ENCODE data around the gene SLFNL1.
A peak's percentile ranks its signal among the peaks of the same experiment; 100 is the strongest.

SLFNL1 gene

GRCh38 chr1:40981691-40982448, 39.7 kb downstream of the SLFNL1 start:
- peaks cover 23% of the 10 kb centered on the region for H3K79me1 ChIP-seq (ENCODE audit: low read length)
- H3K18ac ChIP-seq (ENCODE audit: low read length): no peak overlapping the region
- H3K4ac ChIP-seq (ENCODE audit: low read depth, low read length): no peak overlapping the region
- H3K23ac ChIP-seq (ENCODE audit: low read length): no peak overlapping the region
- H3K4me1 ChIP-seq (ENCODE audit: control insufficient read depth, low read depth, low read length): peaks cover 10% of the 10 kb centered on the region
- no peak overlapping the region for H4K8ac ChIP-seq (ENCODE audit: low read depth, low read length)
- no peak overlapping the region for H4K5ac ChIP-seq (ENCODE audit: low read length)
- H2BK15ac ChIP-seq (replicated peaks; ENCODE audit: low read depth): no peak overlapping the region
- no peak overlapping the region for H2BK5ac ChIP-seq (ENCODE audit: low read length)
- H3K4me3 ChIP-seq (ENCODE audit: low read length): no peak overlapping the region
- peaks cover 43% of the 10 kb centered on the region for H3K79me2 ChIP-seq (ENCODE audit: control insufficient read depth, insufficient read depth, low read length)
- no peak overlapping the region for H2AK5ac ChIP-seq (ENCODE audit: low read length)
- peak overlapping the region; percentile 74 for H3K56ac ChIP-seq (ENCODE audit: low read length)
- no CpG with 5 or more reads among the region's 14 CpGs for whole genome bisulfite sequencing (ENCODE audit: extremely low coverage, insufficient coverage, low lambda C conversion rate)
- DNase-seq: no peak
- H3K36me3 ChIP-seq (ENCODE audit: control insufficient read depth, insufficient read depth, low read length): peaks cover 6% of the 10 kb centered on the region
- H3K27me3 ChIP-seq (ENCODE audit: insufficient read depth, low read length, poor library complexity): no peaks in the 10 kb centered on the region
- H3K9ac ChIP-seq (ENCODE audit: low read length): peak overlapping the region; percentile 54
- no peak overlapping the region for H2BK120ac ChIP-seq (ENCODE audit: low read depth, low read length)
- no peak overlapping the region for H3K27ac ChIP-seq (ENCODE audit: low read depth, low read length)
- H3K4me2 ChIP-seq (ENCODE audit: low read length): peak overlapping the region; percentile 61

- Histone ChIP-seq H3K36me3 (ENCODE audit: control insufficient read depth, insufficient read depth, low read length) (peaks cover 5% of the 10 kb centered on the region), H3K27ac (ENCODE audit: low read depth, low read length) (peak overlapping the region; percentile 82), H3K27me3 (ENCODE audit: insufficient read depth, low read length, poor library complexity) (no peaks in the 10 kb centered on the region), H3K4ac (ENCODE audit: low read depth, low read length) (peak overlapping the region; percentile 90), H3K23ac (ENCODE audit: low read length) (no peak overlapping the region), H3K18ac (ENCODE audit: low read length) (peak overlapping the region; percentile 96), H3K4me3 (ENCODE audit: low read length) (peak overlapping the region; percentile 76), H3K4me2 (ENCODE audit: low read length) (peak overlapping the region; percentile 98), H3K79me2 (ENCODE audit: control insufficient read depth, insufficient read depth, low read length) (peaks cover 40% of the 10 kb centered on the region), H2BK5ac (ENCODE audit: low read length) (no peak overlapping the region), H2AK5ac (ENCODE audit: low read length) (no peak overlapping the region), H2BK15ac (replicated peaks; ENCODE audit: low read depth) (no peak overlapping the region), H4K8ac (ENCODE audit: low read depth, low read length) (no peak overlapping the region), H4K5ac (ENCODE audit: low read length) (no peak overlapping the region), H3K79me1 (ENCODE audit: low read length) (peaks cover 17% of the 10 kb centered on the region), H3K4me1 (ENCODE audit: control insufficient read depth, low read depth, low read length) (peaks cover 10% of the 10 kb centered on the region), H3K56ac (ENCODE audit: low read length) (peak overlapping the region; percentile 91), H2BK120ac (ENCODE audit: low read depth, low read length) (no peak overlapping the region), H3K9ac (ENCODE audit: low read length) (peak overlapping the region; percentile 95)
- DNase-seq: peak; percentile 67
- WGBS (ENCODE audit: extremely low coverage, insufficient coverage, low lambda C conversion rate): no CpG with 5 or more reads among the region's 27 CpGs
Observed at GRCh38 chr1:40980453-40981121, 40.9 kb downstream of the SLFNL1 start.

- H3K27me3 ChIP-seq (ENCODE audit: insufficient read depth, low read length, poor library complexity): no peaks in the 10 kb centered on the region
- H3K27ac ChIP-seq (ENCODE audit: low read depth, low read length): peak overlapping the region; percentile 82
- H3K9ac ChIP-seq (ENCODE audit: low read length): peak overlapping the region; percentile 95
- no peak overlapping the region for H2BK120ac ChIP-seq (ENCODE audit: low read depth, low read length)
- H3K18ac ChIP-seq (ENCODE audit: low read length): peak overlapping the region; percentile 96
- no peak overlapping the region for H4K5ac ChIP-seq (ENCODE audit: low read length)
- H3K23ac ChIP-seq (ENCODE audit: low read length): no peak overlapping the region
- H2BK5ac ChIP-seq (ENCODE audit: low read length): no peak overlapping the region
- peak overlapping the region; percentile 91 for H3K56ac ChIP-seq (ENCODE audit: low read length)
- peaks cover 40% of the 10 kb centered on the region for H3K79me2 ChIP-seq (ENCODE audit: control insufficient read depth, insufficient read depth, low read length)
- H3K36me3 ChIP-seq (ENCODE audit: control insufficient read depth, insufficient read depth, low read length): peaks cover under 1% of the 10 kb centered on the region
- no peak overlapping the region for H2BK15ac ChIP-seq (replicated peaks; ENCODE audit: low read depth)
- DNase-seq: no peak
- H4K8ac ChIP-seq (ENCODE audit: low read depth, low read length): no peak overlapping the region
- peak overlapping the region; percentile 90 for H3K4ac ChIP-seq (ENCODE audit: low read depth, low read length)
- H2AK5ac ChIP-seq (ENCODE audit: low read length): no peak overlapping the region
- no CpG with 5 or more reads among the region's 50 CpGs for WGBS (ENCODE audit: extremely low coverage, insufficient coverage, low lambda C conversion rate)
- peaks cover 12% of the 10 kb centered on the region for H3K79me1 ChIP-seq (ENCODE audit: low read length)
- H3K4me1 ChIP-seq (ENCODE audit: control insufficient read depth, low read depth, low read length): peaks cover 8% of the 10 kb centered on the region
- peak overlapping the region; percentile 98 for H3K4me2 ChIP-seq (ENCODE audit: low read length)
- H3K4me3 ChIP-seq (ENCODE audit: low read length): peak overlapping the region; percentile 76
Observed at GRCh38 chr1:40980068-40980452, 41.5 kb downstream of the SLFNL1 start.

GRCh38 chr1:40979241-40980067, 42.1 kb downstream of the SLFNL1 start, which contains the start of gene CTPS1:
CTPS1 (plus strand) TSS chr1:40979696; CDS start chr1:40983291, 3,595 bp downstream.
- Histone ChIP-seq H3K4me1 (ENCODE audit: control insufficient read depth, low read depth, low read length) (peaks cover 8% of the 10 kb centered on the region), H3K23ac (ENCODE audit: low read length) (peak within 1 kb of the TSS; percentile 45), H2BK15ac (replicated peaks; ENCODE audit: low read depth) (no peak within 1 kb of the TSS), H3K79me2 (ENCODE audit: control insufficient read depth, insufficient read depth, low read length) (peaks cover 37% of the 10 kb centered on the region), H3K56ac (ENCODE audit: low read length) (peak within 1 kb of the TSS; percentile 99), H4K8ac (ENCODE audit: low read depth, low read length) (no peak within 1 kb of the TSS), H3K79me1 (ENCODE audit: low read length) (peaks cover 12% of the 10 kb centered on the region), H2BK5ac (ENCODE audit: low read length) (peak within 1 kb of the TSS; percentile 87), H3K9ac (ENCODE audit: low read length) (peak within 1 kb of the TSS; percentile 95), H2AK5ac (ENCODE audit: low read length) (peak within 1 kb of the TSS; percentile 45), H3K4me3 (ENCODE audit: low read length) (peak within 1 kb of the TSS; percentile 77), H3K4ac (ENCODE audit: low read depth, low read length) (peak within 1 kb of the TSS; percentile 90), H3K36me3 (ENCODE audit: control insufficient read depth, insufficient read depth, low read length) (no peaks in the 10 kb centered on the region), H3K27me3 (ENCODE audit: insufficient read depth, low read length, poor library complexity) (no peaks in the 10 kb centered on the region), H3K18ac (ENCODE audit: low read length) (peak within 1 kb of the TSS; percentile 96), H3K27ac (ENCODE audit: low read depth, low read length) (peak within 1 kb of the TSS; percentile 93), H2BK120ac (ENCODE audit: low read depth, low read length) (no peak within 1 kb of the TSS), H3K4me2 (ENCODE audit: low read length) (peak within 1 kb of the TSS; percentile 98), H4K5ac (ENCODE audit: low read length) (no peak within 1 kb of the TSS)
- DNase-seq: peak; percentile 96
- no CpG with 5 or more reads among the region's 96 CpGs for WGBS (ENCODE audit: extremely low coverage, insufficient coverage, low lambda C conversion rate)

GRCh38 chr1:40978886-40979240, 42.7 kb downstream of the SLFNL1 start:
- H3K18ac ChIP-seq (ENCODE audit: low read length): no peak overlapping the region
- H3K79me1 ChIP-seq (ENCODE audit: low read length): peaks cover 12% of the 10 kb centered on the region
- H3K4ac ChIP-seq (ENCODE audit: low read depth, low read length): no peak overlapping the region
- no peaks in the 10 kb centered on the region for H3K36me3 ChIP-seq (ENCODE audit: control insufficient read depth, insufficient read depth, low read length)
- H3K27ac ChIP-seq (ENCODE audit: low read depth, low read length): no peak overlapping the region
- H3K9ac ChIP-seq (ENCODE audit: low read length): peak overlapping the region; percentile 92
- no CpG with 5 or more reads among the region's 17 CpGs for WGBS (ENCODE audit: extremely low coverage, insufficient coverage, low lambda C conversion rate)
- peaks cover 37% of the 10 kb centered on the region for H3K79me2 ChIP-seq (ENCODE audit: control insufficient read depth, insufficient read depth, low read length)
- DNase-seq: no peak
- peak overlapping the region; percentile 45 for H2AK5ac ChIP-seq (ENCODE audit: low read length)
- no peak overlapping the region for H4K5ac ChIP-seq (ENCODE audit: low read length)
- no peak overlapping the region for H4K8ac ChIP-seq (ENCODE audit: low read depth, low read length)
- H2BK15ac ChIP-seq (replicated peaks; ENCODE audit: low read depth): no peak overlapping the region
- H3K4me2 ChIP-seq (ENCODE audit: low read length): peak overlapping the region; percentile 98
- no peak overlapping the region for H2BK120ac ChIP-seq (ENCODE audit: low read depth, low read length)
- H3K56ac ChIP-seq (ENCODE audit: low read length): peak overlapping the region; percentile 99
- H3K23ac ChIP-seq (ENCODE audit: low read length): peak overlapping the region; percentile 45
- H2BK5ac ChIP-seq (ENCODE audit: low read length): no peak overlapping the region
- peak overlapping the region; percentile 77 for H3K4me3 ChIP-seq (ENCODE audit: low read length)
- H3K27me3 ChIP-seq (ENCODE audit: insufficient read depth, low read length, poor library complexity): no peaks in the 10 kb centered on the region
- H3K4me1 ChIP-seq (ENCODE audit: control insufficient read depth, low read depth, low read length): peaks cover 8% of the 10 kb centered on the region
